Purkinje cell (primary cell): ENCODE data around the gene FASLG. TPM values are rescaled to one million over a fixed set of nuclear protein-coding genes. Genes with fewer than 3 reads are reported as not detected.

Experiments
- polyA plus RNA-seq: library from polyadenylated mRNA; unstranded; fragments of >200 nt; fragmentation: Nextera tagmentation; gene quantifications from 2 replicates; pipeline ENCODE4 v1.2.1, GENCODE V29; 2014

The FASLG gene, protein sequence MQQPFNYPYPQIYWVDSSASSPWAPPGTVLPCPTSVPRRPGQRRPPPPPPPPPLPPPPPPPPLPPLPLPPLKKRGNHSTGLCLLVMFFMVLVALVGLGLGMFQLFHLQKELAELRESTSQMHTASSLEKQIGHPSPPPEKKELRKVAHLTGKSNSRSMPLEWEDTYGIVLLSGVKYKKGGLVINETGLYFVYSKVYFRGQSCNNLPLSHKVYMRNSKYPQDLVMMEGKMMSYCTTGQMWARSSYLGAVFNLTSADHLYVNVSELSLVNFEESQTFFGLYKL
- not detected in 2 replicates for polyA plus RNA-seq

DNA sequence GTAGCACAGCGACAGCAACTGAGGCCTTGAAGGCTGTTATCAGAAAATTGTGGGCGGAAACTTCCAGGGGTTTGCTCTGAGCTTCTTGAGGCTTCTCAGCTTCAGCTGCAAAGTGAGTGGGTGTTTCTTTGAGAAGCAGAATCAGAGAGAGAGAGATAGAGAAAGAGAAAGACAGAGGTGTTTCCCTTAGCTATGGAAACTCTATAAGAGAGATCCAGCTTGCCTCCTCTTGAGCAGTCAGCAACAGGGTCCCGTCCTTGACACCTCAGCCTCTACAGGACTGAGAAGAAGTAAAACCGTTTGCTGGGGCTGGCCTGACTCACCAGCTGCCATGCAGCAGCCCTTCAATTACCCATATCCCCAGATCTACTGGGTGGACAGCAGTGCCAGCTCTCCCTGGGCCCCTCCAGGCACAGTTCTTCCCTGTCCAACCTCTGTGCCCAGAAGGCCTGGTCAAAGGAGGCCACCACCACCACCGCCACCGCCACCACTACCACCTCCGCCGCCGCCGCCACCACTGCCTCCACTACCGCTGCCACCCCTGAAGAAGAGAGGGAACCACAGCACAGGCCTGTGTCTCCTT lies at the start of gene FASLG:
FASLG (plus strand) TSS at position 233 of the 583 bp plus-strand sequence; CDS start at position 332, 99 bp downstream.

Other genes starting within 250 kb of the FASLG start
- gene C1orf105, start 238.4 kb upstream of the FASLG start, polyA plus RNA-seq, result 1.0 TPM in 1 of 2 replicates, not detected in the other
- 32.1 TPM in 2 replicates for gene PIGC, start 215.0 kb upstream of the FASLG start, polyA plus RNA-seq
- 27.6 and 30.2 TPM in 2 replicates for gene SUCO, start 126.0 kb upstream of the FASLG start, polyA plus RNA-seq